Measurements from ENCODE around the gene NUAK1. TPM values are rescaled to one million over a fixed set of nuclear protein-coding genes. Genes with fewer than 3 reads are reported as not detected.

Gene NUAK1
- not detected for polyA plus RNA-seq (ENCODE audit: low read depth in 6 of 6)

- Mint-ChIP-seq H3K27me3 (peaks cover 67 to 79% (median 78%) of the 10 kb centered on the region in 3 donors), H3K9me3 (peaks cover 0 to 11% (median 2%) of the 10 kb centered on the region in 7 donors), H3K4me3 (peak within 1 kb of the TSS; percentile 23 to 89 (median 62)), H3K27ac (peak within 1 kb of the TSS in 1 of 6 donors; percentile 6), H3K4me1 (peaks cover 11 to 14% (median 12%) of the 10 kb centered on the region in 3 donors), H3K36me3 (peaks cover 4 to 11% of the 10 kb centered on the region in 2 donors)
- DNase-seq (no peak), ATAC-seq (ENCODE audit: low read depth in 2 of 2) (peak; percentile 26 to 38)
Measured at GRCh38 chr12:106138633-106139421, at the start of gene NUAK1. Gene NUAK1, minus strand, starts transcription at chr12:106138954. Its CDS starts 301 bp downstream, at chr12:106138653.

GRCh38 chr12:106188256-106188655, 49.5 kb upstream of the NUAK1 start:
- Mint-ChIP-seq H3K4me3 (no peak overlapping the region), H3K9me3 (no peaks in the 10 kb centered on the region), H3K27me3 (peaks cover 29 to 39% (median 31%) of the 10 kb centered on the region in 3 donors), H3K4me1 (no peaks in the 10 kb centered on the region), H3K36me3 (no peaks in the 10 kb centered on the region), H3K27ac (no peak overlapping the region)
- no peak for DNase-seq
- no peak for ATAC-seq (ENCODE audit: low read depth in 2 of 2)

- ATAC-seq (ENCODE audit: low read depth in 2 of 2) = no peak
- H3K27ac Mint-ChIP-seq = no peak overlapping the region
- peaks cover 27 to 43% (median 29%) of the 10 kb centered on the region in 3 donors for H3K27me3 Mint-ChIP-seq
- H3K36me3 Mint-ChIP-seq = no peaks in the 10 kb centered on the region
- no peaks in the 10 kb centered on the region for H3K4me1 Mint-ChIP-seq
- no peaks in the 10 kb centered on the region for H3K9me3 Mint-ChIP-seq
- no peak overlapping the region for H3K4me3 Mint-ChIP-seq
- no peak for DNase-seq
Measured at GRCh38 chr12:106187842-106188241, 49.1 kb upstream of the NUAK1 start.

GRCh38 chr12:106187155-106187789, 48.5 kb upstream of the NUAK1 start:
- DNase-seq (no peak), ATAC-seq (ENCODE audit: low read depth in 2 of 2) (no peak)
- H3K4me1 Mint-ChIP-seq = no peaks in the 10 kb centered on the region
- H3K27ac Mint-ChIP-seq = no peak overlapping the region
- H3K27me3 Mint-ChIP-seq = peaks cover 23 to 43% (median 26%) of the 10 kb centered on the region in 3 donors
- no peak overlapping the region for H3K4me3 Mint-ChIP-seq
- no peaks in the 10 kb centered on the region for H3K36me3 Mint-ChIP-seq
- no peaks in the 10 kb centered on the region for H3K9me3 Mint-ChIP-seq

GRCh38 chr12:106183735-106184134, 45.0 kb upstream of the NUAK1 start:
- H3K27ac Mint-ChIP-seq = no peak overlapping the region
- no peak for ATAC-seq (ENCODE audit: low read depth in 2 of 2)
- no peaks in the 10 kb centered on the region for H3K9me3 Mint-ChIP-seq
- H3K4me3 Mint-ChIP-seq = no peak overlapping the region
- H3K27me3 Mint-ChIP-seq = peaks cover 22 to 34% (median 27%) of the 10 kb centered on the region in 3 donors
- no peak for DNase-seq
- H3K4me1 Mint-ChIP-seq = no peaks in the 10 kb centered on the region
- no peaks in the 10 kb centered on the region for H3K36me3 Mint-ChIP-seq

GRCh38 chr12:106181401-106182114, 42.8 kb upstream of the NUAK1 start:
- no peak for ATAC-seq (ENCODE audit: low read depth in 2 of 2)
- H3K4me3 Mint-ChIP-seq = no peak overlapping the region
- no peak for DNase-seq
- H3K27me3 Mint-ChIP-seq = peaks cover 22 to 35% (median 25%) of the 10 kb centered on the region in 3 donors
- H3K27ac Mint-ChIP-seq = no peak overlapping the region
- H3K4me1 Mint-ChIP-seq = no peaks in the 10 kb centered on the region
- H3K9me3 Mint-ChIP-seq = no peaks in the 10 kb centered on the region
- H3K36me3 Mint-ChIP-seq = no peaks in the 10 kb centered on the region

- ATAC-seq (ENCODE audit: low read depth in 2 of 2) = no peak
Measured at GRCh38 chr12:106179086-106179485, 40.3 kb upstream of the NUAK1 start.

GRCh38 chr12:106178562-106178961, 39.8 kb upstream of the NUAK1 start:
- no peaks in the 10 kb centered on the region for H3K36me3 Mint-ChIP-seq
- H3K4me3 Mint-ChIP-seq = no peak overlapping the region

More at GRCh38 chr12:106179086-106179485, 40.3 kb upstream of the NUAK1 start:
- Mint-ChIP-seq H3K9me3 (no peaks in the 10 kb centered on the region), H3K27ac (no peak overlapping the region), H3K36me3 (no peaks in the 10 kb centered on the region), H3K4me1 (no peaks in the 10 kb centered on the region), H3K27me3 (peaks cover 12 to 20% (median 18%) of the 10 kb centered on the region in 3 donors), H3K4me3 (peak overlapping the region in 1 of 8 donors; percentile 20)
- no peak for DNase-seq

GRCh38 chr12:106176560-106176959, 37.8 kb upstream of the NUAK1 start:
- no peaks in the 10 kb centered on the region for H3K4me1 Mint-ChIP-seq
- no peak overlapping the region for H3K27ac Mint-ChIP-seq
- DNase-seq = no peak
- H3K36me3 Mint-ChIP-seq = no peaks in the 10 kb centered on the region
- peaks cover 8 to 23% (median 11%) of the 10 kb centered on the region in 3 donors for H3K27me3 Mint-ChIP-seq
- no peak for ATAC-seq (ENCODE audit: low read depth in 2 of 2)
- no peak overlapping the region for H3K4me3 Mint-ChIP-seq
- no peaks in the 10 kb centered on the region for H3K9me3 Mint-ChIP-seq

More at GRCh38 chr12:106178562-106178961, 39.8 kb upstream of the NUAK1 start:
- Mint-ChIP-seq H3K27me3 (peaks cover 12 to 18% (median 18%) of the 10 kb centered on the region in 3 donors), H3K9me3 (no peaks in the 10 kb centered on the region), H3K27ac (no peak overlapping the region), H3K4me1 (no peaks in the 10 kb centered on the region)
- DNase-seq (no peak), ATAC-seq (ENCODE audit: low read depth in 2 of 2) (no peak)

- DNase-seq = no peak
- H3K4me1 Mint-ChIP-seq = no peaks in the 10 kb centered on the region
- peaks cover 8 to 22% (median 11%) of the 10 kb centered on the region in 3 donors for H3K27me3 Mint-ChIP-seq
- H3K36me3 Mint-ChIP-seq = no peaks in the 10 kb centered on the region
- no peaks in the 10 kb centered on the region for H3K9me3 Mint-ChIP-seq
- no peak overlapping the region for H3K27ac Mint-ChIP-seq
- ATAC-seq (ENCODE audit: low read depth in 2 of 2) = no peak
- H3K4me3 Mint-ChIP-seq = no peak overlapping the region
Measured at GRCh38 chr12:106174876-106175275, 36.1 kb upstream of the NUAK1 start.

GRCh38 chr12:106173442-106173841, 34.7 kb upstream of the NUAK1 start:
- H3K4me1 Mint-ChIP-seq = no peaks in the 10 kb centered on the region
- peaks cover 4 to 22% (median 11%) of the 10 kb centered on the region in 3 donors for H3K27me3 Mint-ChIP-seq
- ATAC-seq (ENCODE audit: low read depth in 2 of 2) = no peak
- no peak overlapping the region for H3K4me3 Mint-ChIP-seq
- H3K9me3 Mint-ChIP-seq = peaks cover 0 to 9% (median 3%) of the 10 kb centered on the region in 7 donors
- no peak overlapping the region for H3K27ac Mint-ChIP-seq
- DNase-seq = no peak
- H3K36me3 Mint-ChIP-seq = no peaks in the 10 kb centered on the region

- no peaks in the 10 kb centered on the region for H3K36me3 Mint-ChIP-seq
- DNase-seq = no peak
- peaks cover 0 to 25% (median 12%) of the 10 kb centered on the region in 7 donors for H3K9me3 Mint-ChIP-seq
- H3K4me3 Mint-ChIP-seq = no peak overlapping the region
- no peak for ATAC-seq (ENCODE audit: low read depth in 2 of 2)
- no peak overlapping the region for H3K27ac Mint-ChIP-seq
- no peaks in the 10 kb centered on the region for H3K4me1 Mint-ChIP-seq
- peaks cover 0 to 32% (median 6%) of the 10 kb centered on the region in 3 donors for H3K27me3 Mint-ChIP-seq
Measured at GRCh38 chr12:106171117-106171750, 32.5 kb upstream of the NUAK1 start.

- Mint-ChIP-seq H3K4me1 (no peaks in the 10 kb centered on the region), H3K4me3 (no peak overlapping the region), H3K36me3 (no peaks in the 10 kb centered on the region), H3K9me3 (peaks cover 0 to 25% (median 12%) of the 10 kb centered on the region in 7 donors), H3K27me3 (peaks cover 9 to 42% (median 16%) of the 10 kb centered on the region in 3 donors), H3K27ac (no peak overlapping the region)
- DNase-seq = no peak
- ATAC-seq (ENCODE audit: low read depth in 2 of 2) = no peak
Measured at GRCh38 chr12:106170285-106170684, 31.5 kb upstream of the NUAK1 start.

Measured in naive B cell (primary cell).